ENCODE data around the gene SS18L1. TPM values are rescaled to one million over a fixed set of nuclear protein-coding genes. Genes with fewer than 3 reads are reported as not detected.

The SS18L1 gene
- total RNA-seq, 3 donors from 2014 or later (not counting 1 experiment from before 2014, with no cell fraction given): 19.1 to 26.0 (median 23.7) TPM

- Histone ChIP-seq H3K36me3 (ENCODE audit: control insufficient read depth, insufficient read depth, low read length) (peaks cover 35% of the 10 kb centered on the region), H3K27ac (ENCODE audit: low read length) (no peak overlapping the region), H3K4me3 (ENCODE audit: low read length) (no peak overlapping the region), H3K9me3 (ENCODE audit: control insufficient read depth, insufficient read depth, low read length) (no peaks in the 10 kb centered on the region), H3K27me3 (ENCODE audit: control insufficient read depth, insufficient read depth, low read length) (no peaks in the 10 kb centered on the region), H3K4me1 (ENCODE audit: control insufficient read depth, insufficient read depth, low read length) (no peaks in the 10 kb centered on the region)
- Mint-ChIP-seq H3K9me3 (no peaks in the 10 kb centered on the region), H3K4me1 (no peaks in the 10 kb centered on the region), H3K36me3 (no peaks in the 10 kb centered on the region), H3K4me3 (no peak overlapping the region), H3K27me3 (ENCODE audit: low read depth in 2 of 2) (no peaks in the 10 kb centered on the region), H3K27ac (no peak overlapping the region)
- intact Hi-C loops (cut with micrococcal nuclease): no loop called here
- TF ChIP-seq CTCF (IDR thresholded peaks at IDR 0.05): no peak
- 83% methylated on average over 38 of the region's 38 CpGs for WGBS (ENCODE audit: insufficient coverage)
- ATAC-seq (no peak), DNase-seq (no peak)
These were observed 57.9 kb downstream of the SS18L1 start for GRCh38 chr20:62201173-62202082.

- Mint-ChIP-seq H3K9me3 (no peaks in the 10 kb centered on the region), H3K27ac (no peak overlapping the region), H3K36me3 (no peaks in the 10 kb centered on the region), H3K4me3 (no peak overlapping the region), H3K4me1 (no peaks in the 10 kb centered on the region), H3K27me3 (ENCODE audit: low read depth in 2 of 2) (no peaks in the 10 kb centered on the region)
- H3K9me3 ChIP-seq (ENCODE audit: control insufficient read depth, insufficient read depth, low read length): no peaks in the 10 kb centered on the region
- TF ChIP-seq CTCF (IDR thresholded peaks at IDR 0.05): no peak
- ATAC-seq: no peak
- intact Hi-C loops (cut with micrococcal nuclease): no loop called here
- H3K36me3 ChIP-seq (ENCODE audit: control insufficient read depth, insufficient read depth, low read length): peaks cover 34% of the 10 kb centered on the region
- no peaks in the 10 kb centered on the region for H3K4me1 ChIP-seq (ENCODE audit: control insufficient read depth, insufficient read depth, low read length)
- H3K27me3 ChIP-seq (ENCODE audit: control insufficient read depth, insufficient read depth, low read length): no peaks in the 10 kb centered on the region
- DNase-seq: no peak
- H3K4me3 ChIP-seq (ENCODE audit: low read length): no peak overlapping the region
- 71% methylated on average over 5 of the region's 5 CpGs for WGBS (ENCODE audit: insufficient coverage)
- H3K27ac ChIP-seq (ENCODE audit: low read length): no peak overlapping the region
These were observed 58.5 kb downstream of the SS18L1 start for GRCh38 chr20:62202083-62202395.

GRCh38 chr20:62202676-62203377, 59.3 kb downstream of the SS18L1 start:
- H3K27me3 Mint-ChIP-seq (ENCODE audit: low read depth in 2 of 2): no peaks in the 10 kb centered on the region

More at GRCh38 chr20:62202676-62203377, 59.3 kb downstream of the SS18L1 start:
- Mint-ChIP-seq H3K4me3 (no peak overlapping the region), H3K27ac (no peak overlapping the region), H3K4me1 (no peaks in the 10 kb centered on the region), H3K9me3 (no peaks in the 10 kb centered on the region), H3K36me3 (no peaks in the 10 kb centered on the region)
- TF ChIP-seq CTCF (IDR thresholded peaks at IDR 0.05): no peak
- H3K9me3 ChIP-seq (ENCODE audit: control insufficient read depth, insufficient read depth, low read length): no peaks in the 10 kb centered on the region
- ATAC-seq: no peak
- no peak for DNase-seq
- no peaks in the 10 kb centered on the region for H3K27me3 ChIP-seq (ENCODE audit: control insufficient read depth, insufficient read depth, low read length)
- intact Hi-C loops (cut with micrococcal nuclease): no loop called here
- H3K27ac ChIP-seq (ENCODE audit: low read length): no peak overlapping the region
- peaks cover 31% of the 10 kb centered on the region for H3K36me3 ChIP-seq (ENCODE audit: control insufficient read depth, insufficient read depth, low read length)
- no peak overlapping the region for H3K4me3 ChIP-seq (ENCODE audit: low read length)
- 95% methylated on average over 23 of the region's 23 CpGs for WGBS (ENCODE audit: insufficient coverage)
- H3K4me1 ChIP-seq (ENCODE audit: control insufficient read depth, insufficient read depth, low read length): no peaks in the 10 kb centered on the region

Data from natural killer cell (primary cell).